ENCODE measurements around the gene DOCK6. TPM values are rescaled to one million over a fixed set of nuclear protein-coding genes. Genes with fewer than 3 reads are reported as not detected.

Gene DOCK6
- total RNA-seq, 1 experiment from 2014 or later: 82.4 TPM

GRCh38 chr19:11242864-11243797, 19.2 kb downstream of the DOCK6 start (continued):
- TF ChIP-seq TCF7L2 (IDR thresholded peaks at IDR 0.05; ENCODE audit: borderline replicate concordance, extremely low read depth, insufficient read depth, insufficient read length) (no peak), FOSL1 (IDR thresholded peaks at IDR 0.05; ENCODE audit: low read depth) (no peak), YY1 (IDR thresholded peaks at IDR 0.05; ENCODE audit: extremely low read depth, insufficient replicate concordance, low read depth, low read length) (no peak), SP1 (IDR thresholded peaks at IDR 0.05; ENCODE audit: low read depth) (no peak)

DNA sequence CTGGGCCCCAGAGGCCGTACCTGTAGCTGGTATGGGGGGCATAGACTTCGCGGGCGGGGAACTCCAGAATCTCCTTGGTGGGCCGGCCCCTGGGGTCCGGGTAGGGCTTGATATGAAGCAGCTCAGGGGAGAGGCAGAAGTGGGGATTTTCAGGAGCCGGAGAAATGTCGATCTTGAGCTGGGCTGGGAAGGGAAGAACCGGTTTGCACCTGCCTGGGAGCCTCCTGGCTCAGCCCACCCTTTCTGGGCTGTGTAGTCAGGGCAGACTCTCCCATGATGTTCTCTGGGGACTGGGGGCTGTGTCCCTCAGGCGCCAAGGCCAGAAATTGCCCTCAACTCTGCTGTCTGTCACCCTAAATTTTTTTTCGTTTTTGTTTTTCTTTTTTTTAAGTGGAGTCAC, 20.3 kb downstream of the DOCK6 start:
- peaks cover 4 to 5% of the 10 kb centered on the region in 2 experiments; a peak in 3 of 4 replicates for H3K4me1 ChIP-seq (ENCODE audit: control insufficient read depth in 1 of 2, insufficient read depth in 2 of 2, low read length in 2 of 2)
- H2AFZ ChIP-seq (ENCODE audit: low read depth, low read length, poor library complexity, severe bottlenecking): no peak overlapping the region
- no peaks in the 10 kb centered on the region for H4K20me1 ChIP-seq (ENCODE audit: insufficient read depth)
- no peaks in the 10 kb centered on the region for H3K27me3 ChIP-seq (ENCODE audit: insufficient read depth, low read length)
- BruUV-seq (replicated peaks): no TSS peak
- H3K9ac ChIP-seq (ENCODE audit: low read length): no peak overlapping the region
- no peaks in the 10 kb centered on the region for H3K79me2 ChIP-seq (ENCODE audit: insufficient read depth, low read length)
- H3K4me2 ChIP-seq (ENCODE audit: low read length): no peak overlapping the region
- H3K36me3 ChIP-seq (ENCODE audit: control insufficient read depth in 1 of 2, insufficient read depth in 2 of 2, low read length in 2 of 2): peaks cover 3% of the 10 kb centered on the region in 2 experiments; a peak in 2 of 4 replicates
- no peak for ATAC-seq
- DNase-seq (ENCODE audit: low read depth, low spot score): no peak
- H3K9me3 ChIP-seq (ENCODE audit: control insufficient read depth in 1 of 2, insufficient read depth in 1 of 2, low read depth in 1 of 2, low read length in 2 of 2): no peaks in the 10 kb centered on the region
- no peak overlapping the region for H3K4me3 ChIP-seq (replicated peaks in 1 of 2; ENCODE audit: low read depth in 1 of 2, low read length in 2 of 2)
- H3K27ac ChIP-seq (ENCODE audit: low read depth, low read length): no peak overlapping the region
- ChIA-PET RAD21 (ENCODE audit: low non-redundant PET in 1 of 2, low total read pairs in 2 of 2, uncharacterized antibody in 2 of 2, unreplicated experiment in 2 of 2) (no interaction called here), POLR2A (no interaction called here), CTCF (no interaction called here)
- no peak for TF ChIP-seq SP1 (IDR thresholded peaks at IDR 0.05; ENCODE audit: low read depth)
- no peak for TF ChIP-seq SRF (IDR thresholded peaks at IDR 0.05; ENCODE audit: low read depth)
- no peak for TF ChIP-seq YY1 (IDR thresholded peaks at IDR 0.05; ENCODE audit: extremely low read depth, insufficient replicate concordance, low read depth, low read length)
- no peak for TF ChIP-seq ELF1 (IDR thresholded peaks at IDR 0.05; ENCODE audit: borderline replicate concordance, low read depth)
- TF ChIP-seq EZH2 (IDR thresholded peaks at IDR 0.05): no peak
- TF ChIP-seq POLR2A (IDR thresholded peaks at IDR 0.05; ENCODE audit: borderline replicate concordance, extremely low read depth, insufficient read depth, insufficient read length): no peak
- no peak for TF ChIP-seq RAD21 (IDR thresholded peaks at IDR 0.05; ENCODE audit: low read depth)
- no peaks in the 10 kb centered on the region for H3K9me2 ChIP-seq (ENCODE audit: insufficient read depth)
- intact Hi-C loops (cut with micrococcal nuclease): no loop called here
